OCI-LY7 (cell line): ENCODE data around the gene B4GALNT2.
"Not testable (repeated sequence)": the region's sequence is repeated elsewhere in the genome, so short reads cannot be mapped to it uniquely, and the experiment has no call there.

ENCODE experiments used
- CTCF ChIP-seq: fragments of 200-600 bp; sonication (generic); conservative IDR thresholded peaks from 2 replicates; pipeline ENCODE4 v1.5.1; 2014; ENCODE audit warnings: mild to moderate bottlenecking, antibody characterized with exemption, low read length, moderate library complexity, mixed read lengths
- EZH2phosphoT487 ChIP-seq: fragments of 200-600 bp; sonication (generic); IDR thresholded peaks from 2 replicates; pipeline ENCODE4 v1.6.1; 2018; ENCODE audit warnings: low read depth, borderline replicate concordance, mild to moderate bottlenecking, mixed run types, antibody characterized with exemption, low read length, moderate library complexity, mixed read lengths

- TF ChIP-seq CTCF, EZH2phosphoT487: not testable (repeated sequence)
Observed at GRCh38 chr17:49184522-49184921, 52.0 kb downstream of the B4GALNT2 start.
